Measurements from ENCODE around the gene RNF103. TPM values are rescaled to one million over a fixed set of nuclear protein-coding genes. Genes with fewer than 3 reads are reported as not detected.
A peak's percentile ranks its signal among the peaks of the same experiment; 100 is the strongest.

RNF103 gene
- total and polyA plus RNA-seq, 2 of the 13 experiments (the other 11 are each of a cell fraction or from before 2014, with no cell fraction given) = 19.8 to 21.1 TPM

DNA sequence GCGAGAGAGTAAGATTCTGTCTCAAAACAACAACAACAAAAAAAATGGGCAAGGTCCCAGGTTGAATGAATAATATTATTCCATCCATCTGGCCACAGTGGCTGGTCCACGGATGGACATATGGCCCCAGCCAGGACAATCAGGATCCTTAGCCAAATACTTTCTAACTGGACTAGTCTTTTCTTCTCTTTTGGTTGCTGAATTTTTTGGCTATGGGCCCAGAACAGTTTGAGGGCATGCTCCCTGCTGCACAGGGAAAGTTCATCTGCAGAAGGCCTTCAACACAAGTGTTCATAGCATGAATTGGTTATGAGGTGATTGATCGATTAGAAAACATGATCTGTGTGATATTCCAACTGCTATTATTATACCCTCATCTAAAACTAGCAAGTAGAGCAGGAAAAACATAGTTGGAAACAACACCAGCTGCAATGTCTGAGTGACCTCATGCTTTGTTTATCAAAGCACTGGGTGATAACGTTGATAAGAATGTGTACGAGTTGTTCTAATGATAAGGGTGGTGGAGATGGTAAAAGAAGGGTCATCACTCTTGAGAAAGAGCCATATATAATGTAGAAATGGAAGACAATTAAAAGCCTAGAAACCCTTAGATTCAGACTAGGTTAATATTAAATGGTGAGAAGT is 47.8 kb upstream of the RNF103 start:
- H3K27ac ChIP-seq (ENCODE audit: extremely low read length, insufficient read depth, low read length) = no peak overlapping the region
- H3K36me3 ChIP-seq (replicated peaks in 1 of 2; ENCODE audit: control insufficient read depth in 1 of 2, insufficient read depth in 2 of 2, low read length in 2 of 2) = no peaks in the 10 kb centered on the region
- H3K4me3 ChIP-seq (replicated peaks in 1 of 3; ENCODE audit: insufficient read depth in 1 of 3, low read depth in 2 of 3, low read length in 3 of 3) = no peak overlapping the region
- 40% methylated on average over 5 of the region's 5 CpGs for WGBS (ENCODE audit: low lambda C conversion rate)
- peaks cover 34% of the 10 kb centered on the region for H3K4me1 ChIP-seq (ENCODE audit: insufficient read depth, low read length)
- intact Hi-C loops (cut with micrococcal nuclease; ENCODE audit: unreplicated experiment) = loop anchor here (5.0 kb wide), 1 partner anchor 34 kb away; no protein-coding TSS in a partner anchor
- peak; percentile 24 for ATAC-seq
- in situ Hi-C loops (cut with HindIII; ENCODE audit: extremely low pct_ligation_motif_present, low pct_unique_long_range_greater_than_20kb) = loop anchor here (10.0 kb wide), 1 partner anchor 47 kb away; the partner anchor contains the start of gene RNF103
- H3K27me3 ChIP-seq (ENCODE audit: control insufficient read depth in 1 of 2, insufficient read depth in 2 of 2, low read length in 2 of 2) = no peaks in the 10 kb centered on the region
- H3K9me3 ChIP-seq (ENCODE audit: low read length) = no peaks in the 10 kb centered on the region
- no TSS peak for BruUV-seq (replicated peaks)
- CTCF ChIA-PET (ENCODE audit: low intra/inter-chr PET ratio, low total read pairs) = no interaction called here
- DNase-seq (ENCODE audit: low spot score) = peak; percentile 15
- no peak overlapping the region for H3K4me2 ChIP-seq (ENCODE audit: low read depth, low read length)
- no peaks in the 10 kb centered on the region for H4K20me1 ChIP-seq (ENCODE audit: insufficient read depth, low read length)
- no peaks in the 10 kb centered on the region for H3K79me2 ChIP-seq (ENCODE audit: insufficient read depth, low read length)
- no peak overlapping the region for H2AFZ ChIP-seq (ENCODE audit: low read length)
- no peak overlapping the region for H3K9ac ChIP-seq (ENCODE audit: insufficient read depth, low read depth, low read length)
- POLR2A ChIA-PET = no interaction called here
- peak; percentile 34 for FAIRE-seq
- TF ChIP-seq, protein P1, sequence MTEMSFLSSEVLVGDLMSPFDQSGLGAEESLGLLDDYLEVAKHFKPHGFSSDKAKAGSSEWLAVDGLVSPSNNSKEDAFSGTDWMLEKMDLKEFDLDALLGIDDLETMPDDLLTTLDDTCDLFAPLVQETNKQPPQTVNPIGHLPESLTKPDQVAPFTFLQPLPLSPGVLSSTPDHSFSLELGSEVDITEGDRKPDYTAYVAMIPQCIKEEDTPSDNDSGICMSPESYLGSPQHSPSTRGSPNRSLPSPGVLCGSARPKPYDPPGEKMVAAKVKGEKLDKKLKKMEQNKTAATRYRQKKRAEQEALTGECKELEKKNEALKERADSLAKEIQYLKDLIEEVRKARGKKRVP (CRISPR knock-in tag; IDR thresholded peaks at IDR 0.05) = 0 out of 4 replicates have a peak, but pooled peaks of 1 of the 2 experiments have one; percentile 32
- TF ChIP-seq ZNF143 (CRISPR knock-in tag; IDR thresholded peaks at IDR 0.05) (no peak), PCBP2 (optimal IDR thresholded peaks at IDR 0.05; ENCODE audit: low read depth, low read length, poor library complexity, severe bottlenecking) (no peak), SRY (CRISPR knock-in tag; IDR thresholded peaks at IDR 0.05) (no peak), GATAD2A (CRISPR knock-in tag; IDR thresholded peaks at IDR 0.05) (peak; percentile 44), CENPX (CRISPR knock-in tag; IDR thresholded peaks at IDR 0.05) (no peak), LCORL (IDR thresholded peaks at IDR 0.05) (no peak), LCORL (CRISPR knock-in tag; IDR thresholded peaks at IDR 0.05) (peak; percentile 45; the same call in 1 of the 2 replicates), HDAC1 (CRISPR knock-in tag; IDR thresholded peaks at IDR 0.05) (0 out of 2 replicates have a peak, but pooled peaks have one; percentile 20), ZNF644 (CRISPR knock-in tag; IDR thresholded peaks at IDR 0.05; ENCODE audit: low read depth) (0 out of 2 replicates have a peak, but pooled peaks have one; percentile 7), TEAD3 (CRISPR knock-in tag; optimal IDR thresholded peaks at IDR 0.05; ENCODE audit: borderline replicate concordance) (peak; percentile 45), SOX13 (IDR thresholded peaks at IDR 0.05) (no peak), SOX13 (CRISPR knock-in tag; conservative IDR thresholded peaks at IDR 0.05 in 1 of 2, IDR thresholded peaks at IDR 0.05 in 1 of 2) (peak in 1 of 2 experiments; percentile 37; a peak in 1 of 4 replicates), JUND (CRISPR knock-in tag; IDR thresholded peaks at IDR 0.05) (0 out of 2 replicates have a peak, but pooled peaks have one; percentile 46), ZNF24 (IDR thresholded peaks at IDR 0.05) (no peak), FOXC1 (CRISPR knock-in tag; IDR thresholded peaks at IDR 0.05; ENCODE audit: borderline replicate concordance) (0 out of 2 replicates have a peak, but pooled peaks have one; percentile 46), ZNF12 (CRISPR knock-in tag; IDR thresholded peaks at IDR 0.05) (no peak)
- TF ChIP-seq, protein P2, sequence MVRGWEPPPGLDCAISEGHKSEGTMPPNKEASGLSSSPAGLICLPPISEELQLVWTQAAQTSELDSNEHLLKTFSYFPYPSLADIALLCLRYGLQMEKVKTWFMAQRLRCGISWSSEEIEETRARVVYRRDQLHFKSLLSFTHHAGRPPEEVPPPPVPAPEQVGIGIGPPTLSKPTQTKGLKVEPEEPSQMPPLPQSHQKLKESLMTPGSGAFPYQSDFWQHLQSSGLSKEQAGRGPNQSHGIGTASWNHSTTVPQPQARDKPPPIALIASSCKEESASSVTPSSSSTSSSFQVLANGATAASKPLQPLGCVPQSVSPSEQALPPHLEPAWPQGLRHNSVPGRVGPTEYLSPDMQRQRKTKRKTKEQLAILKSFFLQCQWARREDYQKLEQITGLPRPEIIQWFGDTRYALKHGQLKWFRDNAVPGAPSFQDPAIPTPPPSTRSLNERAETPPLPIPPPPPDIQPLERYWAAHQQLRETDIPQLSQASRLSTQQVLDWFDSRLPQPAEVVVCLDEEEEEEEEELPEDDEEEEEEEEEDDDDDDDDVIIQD (CRISPR knock-in tag; IDR thresholded peaks at IDR 0.05; ENCODE audit: low read depth) = peak; percentile 20; the same call in 1 of the 2 replicates
- TF ChIP-seq, protein P3, sequence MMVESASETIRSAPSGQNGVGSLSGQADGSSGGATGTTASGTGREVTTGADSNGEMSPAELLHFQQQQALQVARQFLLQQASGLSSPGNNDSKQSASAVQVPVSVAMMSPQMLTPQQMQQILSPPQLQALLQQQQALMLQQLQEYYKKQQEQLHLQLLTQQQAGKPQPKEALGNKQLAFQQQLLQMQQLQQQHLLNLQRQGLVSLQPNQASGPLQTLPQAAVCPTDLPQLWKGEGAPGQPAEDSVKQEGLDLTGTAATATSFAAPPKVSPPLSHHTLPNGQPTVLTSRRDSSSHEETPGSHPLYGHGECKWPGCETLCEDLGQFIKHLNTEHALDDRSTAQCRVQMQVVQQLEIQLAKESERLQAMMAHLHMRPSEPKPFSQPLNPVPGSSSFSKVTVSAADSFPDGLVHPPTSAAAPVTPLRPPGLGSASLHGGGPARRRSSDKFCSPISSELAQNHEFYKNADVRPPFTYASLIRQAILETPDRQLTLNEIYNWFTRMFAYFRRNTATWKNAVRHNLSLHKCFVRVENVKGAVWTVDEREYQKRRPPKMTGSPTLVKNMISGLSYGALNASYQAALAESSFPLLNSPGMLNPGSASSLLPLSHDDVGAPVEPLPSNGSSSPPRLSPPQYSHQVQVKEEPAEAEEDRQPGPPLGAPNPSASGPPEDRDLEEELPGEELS (CRISPR knock-in tag; IDR thresholded peaks at IDR 0.05) = peak; percentile 51

Data from HepG2 (cell line).